SK-N-MC (cell line): ENCODE measurements around the gene ACOT12.

ENCODE experiments used
- EZH2 ChIP-seq: fragments of 200-600 bp; sonication (generic); IDR thresholded peaks from one replicate; pipeline ENCODE4 v1.6.1; 2017; ENCODE audit warnings: antibody characterized with exemption
- FOXP2 ChIP-seq: optimal IDR thresholded peaks from 2 replicates; pipeline ENCODE3; 2011; ENCODE audit warnings: mild to moderate bottlenecking, moderate library complexity; ENCODE audit not compliant: insufficient read depth; ENCODE audit errors: extremely low read length, control extremely low read depth
- POLR2AphosphoS5 ChIP-seq: IDR thresholded peaks from 2 replicates; pipeline ENCODE4 v1.6.1; 2012; ENCODE audit warnings: mild to moderate bottlenecking, low read depth, low read length, borderline replicate concordance

DNA sequence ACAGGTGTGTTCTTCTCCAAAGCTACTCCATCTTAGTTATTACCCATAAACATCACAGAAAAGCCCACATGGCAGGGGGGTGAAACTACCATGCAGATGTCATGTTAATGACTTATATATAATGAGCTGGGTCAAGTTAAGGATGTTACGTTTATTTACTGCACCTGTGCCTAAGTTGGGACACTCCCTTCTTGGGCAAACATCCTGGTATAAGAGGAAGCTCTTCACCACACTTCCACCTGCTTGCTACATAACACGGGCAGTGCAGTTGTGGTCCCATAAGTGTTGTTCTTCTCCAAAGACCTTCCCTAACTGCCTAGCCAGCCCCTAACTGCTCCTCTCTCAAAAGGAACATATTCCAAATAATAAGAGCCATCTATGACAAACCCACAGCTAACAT is 101.8 kb downstream of the ACOT12 start:
- TF ChIP-seq POLR2AphosphoS5 = no peak
- TF ChIP-seq EZH2 = no peak
- TF ChIP-seq FOXP2 = no peak
